GM12878 (cell line): ENCODE measurements around the gene PLD5. TPM values are rescaled to one million over a fixed set of nuclear protein-coding genes. Genes with fewer than 3 reads are reported as not detected.

Source experiments
- ATAC-seq: fragments of 200-7000 bp; cut with Tn5 transposase; 3 replicates; pipeline ENCODE4 v1.9.1; 2020; ENCODE audit warnings: mild to moderate bottlenecking, moderate library complexity
- BruUV-seq: library from RNA; stranded (reverse); fragments of 400-500 nt; replicated peaks from 2 replicates; lab custom pipeline; 2021; lab: Mats Ljungman, UMichigan
- CTCF ChIA-PET: fragments of 300-600 bp; sonication (Branson Sonifier 250); formaldehyde crosslinking; extraction: SDS; loops from one replicate; lab custom pipeline; 2021; ENCODE audit warnings: inconsistent platforms; lab: Yijun Ruan, JAX
- POLR2A ChIA-PET: fragments of 350-600 bp; formaldehyde crosslinking; extraction: SDS; loops from one replicate; lab custom pipeline; 2021; ENCODE audit warnings: inconsistent platforms; lab: Charles Lee
- RAD21 ChIA-PET: fragments of 300-600 bp; sonication (Branson Sonifier 250); formaldehyde crosslinking; loops from one replicate; lab custom pipeline; 2023; ENCODE audit warnings: antibody characterized with exemption; ENCODE audit not compliant: unreplicated experiment; lab: Charles Lee
- SMC1A ChIA-PET: fragments of 300-600 bp; sonication (Branson Sonifier 250); formaldehyde crosslinking; loops from one replicate; lab custom pipeline; 2023; ENCODE audit not compliant: unreplicated experiment, uncharacterized antibody; lab: Charles Lee
- DNase-seq: peaks from one replicate; pipeline ENCODE4 v3.0.0-alpha.2; 2011; ENCODE audit warnings: low read depth, low spot score
- FAIRE-seq: peaks from 3 replicates; lab custom pipeline; 2011; peaks lifted over from hg19 to GRCh38; lab: Jason Lieb, UNC
- H2AFZ ChIP-seq: 2 replicates; pipeline ENCODE4 v1.6.0; 2011; ENCODE audit warnings: low read depth, low read length, control low read depth; ENCODE audit not compliant: control insufficient read depth
- H3K27ac ChIP-seq: 2 replicates; pipeline ENCODE4 v1.5.1; 2011; ENCODE audit warnings: control low read depth; ENCODE audit not compliant: control insufficient read depth, insufficient read depth
- H3K27me3 ChIP-seq, 2 experiments: replicated peaks in 1 of 2; 2 replicates each; pipeline versions ENCODE4 v1.6.0 to v1.6.1; 2011; ENCODE audit warnings: low read length in 1 of 2; ENCODE audit not compliant: control insufficient read depth in 2 of 2, insufficient read depth in 2 of 2
- H3K36me3 ChIP-seq, 2 experiments: 2 replicates each; pipeline ENCODE4 v1.5.1; 2011; ENCODE audit warnings: low read length in 1 of 2; ENCODE audit not compliant: control insufficient read depth in 2 of 2, insufficient read depth in 2 of 2
- H3K4me1 ChIP-seq: 2 replicates; pipeline ENCODE4 v1.6.1; 2011; ENCODE audit warnings: mild to moderate bottlenecking, low read length, moderate library complexity, mixed read lengths; ENCODE audit not compliant: control insufficient read depth, insufficient read depth
- H3K4me2 ChIP-seq: 2 replicates; pipeline ENCODE4 v1.6.0; 2011; ENCODE audit warnings: control low read depth; ENCODE audit not compliant: control insufficient read depth, insufficient read depth
- H3K4me3 ChIP-seq: fragments of 200-600 bp; sonication (generic); 2 replicates; pipeline ENCODE4 v1.5.1; 2016
- H3K79me2 ChIP-seq: 2 replicates; pipeline ENCODE4 v1.6.0; 2011; ENCODE audit warnings: low read length; ENCODE audit not compliant: control insufficient read depth, insufficient read depth
- H3K9ac ChIP-seq: 2 replicates; pipeline ENCODE4 v1.8.0; 2011; ENCODE audit warnings: low read length, control low read depth, mixed read lengths; ENCODE audit not compliant: control insufficient read depth, insufficient read depth
- H3K9me3 ChIP-seq: replicated peaks from 3 replicates; pipeline ENCODE4 v1.5.1; 2011; ENCODE audit warnings: mild to moderate bottlenecking, low read length; ENCODE audit not compliant: control insufficient read depth, insufficient read depth
- H4K20me1 ChIP-seq: 2 replicates; pipeline ENCODE4 v1.6.0; 2011; ENCODE audit not compliant: control insufficient read depth, insufficient read depth
- CBFB ChIP-seq: IDR thresholded peaks from 2 replicates; pipeline ENCODE4 v1.6.1; 2016; ENCODE audit warnings: antibody characterized with exemption, low read depth
- EED ChIP-seq: sonication (generic); IDR thresholded peaks from 2 replicates; pipeline ENCODE4 v1.6.1; 2016; ENCODE audit warnings: antibody characterized with exemption, low read depth
- EP300 ChIP-seq, 2 experiments: fragments of 150-350 bp in 1 of 2; IDR thresholded peaks; 2 replicates each; pipeline ENCODE4 v1.6.1; 2011 to 2012; ENCODE audit warnings: low read depth in 2 of 2, low read length in 2 of 2, borderline replicate concordance in 1 of 2, improper control_type of control experiment in 1 of 2, inconsistent platforms in 1 of 2; ENCODE audit not compliant: control insufficient read depth in 1 of 2
- HDGF ChIP-seq: fragments of 450-650 bp; IDR thresholded peaks from 2 replicates; pipeline ENCODE4 v1.6.1; 2016; ENCODE audit warnings: antibody characterized with exemption
- LARP7 ChIP-seq: fragments of 450-650 bp; IDR thresholded peaks from 2 replicates; pipeline ENCODE4 v1.6.1; 2017; ENCODE audit warnings: mild to moderate bottlenecking
- MLLT1 ChIP-seq: fragments of 450-650 bp; IDR thresholded peaks from 2 replicates; pipeline ENCODE4 v1.6.1; 2016; ENCODE audit warnings: mild to moderate bottlenecking
- POU2F2 ChIP-seq: IDR thresholded peaks from 3 replicates; pipeline ENCODE4 v1.6.1; 2011; ENCODE audit warnings: low read depth, mild to moderate bottlenecking, low read length, borderline replicate concordance
- SIN3A ChIP-seq: IDR thresholded peaks from 2 replicates; pipeline ENCODE4 v1.6.1; 2012; ENCODE audit warnings: low read depth, low read length, improper control_type of control experiment
- SUZ12 ChIP-seq: fragments of 200-600 bp; sonication (generic); IDR thresholded peaks from one replicate; pipeline ENCODE4 v1.6.1; 2018; ENCODE audit warnings: antibody characterized with exemption, mild to moderate bottlenecking; ENCODE audit not compliant: unreplicated experiment
- TARDBP ChIP-seq: IDR thresholded peaks from 2 replicates; pipeline ENCODE4 v1.6.1; 2016; ENCODE audit warnings: borderline replicate concordance
- WGBS: methylation state at CpG from one replicate; pipeline ENCODE4 v1.1.6; 2016; ENCODE audit warnings: low lambda C conversion rate; ENCODE audit not compliant: insufficient replicate concordance, insufficient coverage; ENCODE audit errors: missing lambda C conversion rate; 5-methylcytosine and 5-hydroxymethylcytosine counted together
- in situ Hi-C: fragments of 300-500 bp; cut with MboI; formaldehyde crosslinking; loops from 9 replicates; pipeline ENCODE4 v1.14.3; 2018; ENCODE audit warnings: mixed read lengths
- intact Hi-C: fragments of 100-400 bp; cut with micrococcal nuclease; formaldehyde crosslinking; loops from one replicate; pipeline ENCODE4 v1.14.2; 2022; ENCODE audit not compliant: unreplicated experiment
- polyA plus RNA-seq, 11 experiments: library from polyadenylated mRNA; depleted of rRNA in 4 of 11; unstranded in 6 of 11; stranded (reverse) in 5 of 11; fragments of >200 nt; fragmentation: Nextera tagmentation in 4 of 11; fragmentation: Illumina TruSeq in 1 of 11; extraction: Ambion mirVana in 4 of 11; extraction: Trizol in 1 of 11; gene quantifications; 1 replicate in 1 of 11; 2 replicates in 10 of 11; pipeline versions ENCODE4 v1.2.1 to v1.2.3, GENCODE V29; 2011 to 2016; ENCODE audit warnings: inconsistent platforms in 2 of 11, missing spikeins in 2 of 11, low read depth in 1 of 11
- total RNA-seq, 4 experiments: library from RNA; depleted of rRNA in 3 of 4; stranded (reverse); fragments of >200 nt in 3 of 4; fragmentation: Illumina TruSeq in 1 of 4; extraction: Trizol in 1 of 4; gene quantifications; 2 replicates each; pipeline versions ENCODE4 v1.2.1 to v1.2.3, GENCODE V29; 2013 to 2021
- TF ChIP-seq, protein P1 (sequence below): IDR thresholded peaks from 2 replicates; pipeline ENCODE4 v1.6.1; 2012; ENCODE audit warnings: low read depth, low read length, improper control_type of control experiment
- TF ChIP-seq, protein P2 (sequence below): fragments of 450-650 bp; IDR thresholded peaks from 2 replicates; pipeline ENCODE4 v1.6.1; 2016; ENCODE audit warnings: mild to moderate bottlenecking, moderate library complexity, borderline replicate concordance
- TF ChIP-seq, protein P3 (sequence below): IDR thresholded peaks from 2 replicates; pipeline ENCODE4 v1.6.1; 2011; ENCODE audit warnings: borderline replicate concordance, low read depth, mild to moderate bottlenecking, moderate library complexity, mixed read lengths, low read length; ENCODE audit not compliant: insufficient read depth; ENCODE audit errors: extremely low read length

Gene PLD5
- total and polyA plus RNA-seq, 10 of the 15 experiments (the other 5 are each of a cell fraction or from before 2014, with no cell fraction given), result not detected

DNA sequence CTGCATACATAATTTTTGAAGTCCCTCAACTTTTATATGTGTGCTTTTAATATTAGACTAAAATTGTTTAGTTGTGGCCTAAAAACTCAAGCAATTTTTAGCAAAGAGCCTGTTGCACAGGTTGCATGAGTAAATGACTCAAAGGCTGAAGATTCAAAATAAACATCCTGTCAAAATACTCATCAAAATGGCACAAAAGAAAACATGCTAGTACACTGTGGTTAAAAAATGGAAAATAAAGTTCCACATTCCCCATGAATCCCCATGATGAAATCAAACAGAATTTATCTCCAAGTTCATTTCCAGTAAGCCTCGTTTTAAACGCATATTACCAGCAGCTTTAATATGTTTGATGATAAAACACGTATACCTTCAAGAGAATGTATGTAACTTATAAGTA lies 295.5 kb downstream of the PLD5 start:
- no peak overlapping the region for H2AFZ ChIP-seq
- H3K36me3 ChIP-seq, result no peaks in the 10 kb centered on the region
- ChIA-PET RAD21 (no interaction called here), SMC1A (interaction anchor here (0.9 kb wide), 1 partner anchor 11 kb away, joined by 3 read pairs; no protein-coding TSS in a partner anchor), POLR2A (no interaction called here), CTCF (no interaction called here)
- H3K9ac ChIP-seq, result no peak overlapping the region
- H4K20me1 ChIP-seq, result no peaks in the 10 kb centered on the region
- no peak overlapping the region for H3K27ac ChIP-seq
- H3K4me1 ChIP-seq, result no peaks in the 10 kb centered on the region
- no peak overlapping the region for H3K4me2 ChIP-seq
- ATAC-seq, result no peak
- no peaks in the 10 kb centered on the region for H3K27me3 ChIP-seq
- H3K9me3 ChIP-seq, result no peaks in the 10 kb centered on the region
- BruUV-seq, result no TSS peak
- no peak overlapping the region for H3K4me3 ChIP-seq
- TF ChIP-seq, protein P1, sequence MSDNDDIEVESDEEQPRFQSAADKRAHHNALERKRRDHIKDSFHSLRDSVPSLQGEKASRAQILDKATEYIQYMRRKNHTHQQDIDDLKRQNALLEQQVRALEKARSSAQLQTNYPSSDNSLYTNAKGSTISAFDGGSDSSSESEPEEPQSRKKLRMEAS, result no peak
- TF ChIP-seq SIN3A (no peak), SUZ12 (no peak), EED (no peak), POU2F2 (no peak), LARP7 (no peak), HDGF (no peak), CBFB (no peak), EP300 (IDR thresholded peaks at IDR 0.05; ENCODE audit: borderline replicate concordance in 1 of 2, control insufficient read depth in 1 of 2, low read depth in 2 of 2, low read length in 2 of 2) (no peak), TARDBP (no peak), MLLT1 (no peak)
- TF ChIP-seq, protein P2, sequence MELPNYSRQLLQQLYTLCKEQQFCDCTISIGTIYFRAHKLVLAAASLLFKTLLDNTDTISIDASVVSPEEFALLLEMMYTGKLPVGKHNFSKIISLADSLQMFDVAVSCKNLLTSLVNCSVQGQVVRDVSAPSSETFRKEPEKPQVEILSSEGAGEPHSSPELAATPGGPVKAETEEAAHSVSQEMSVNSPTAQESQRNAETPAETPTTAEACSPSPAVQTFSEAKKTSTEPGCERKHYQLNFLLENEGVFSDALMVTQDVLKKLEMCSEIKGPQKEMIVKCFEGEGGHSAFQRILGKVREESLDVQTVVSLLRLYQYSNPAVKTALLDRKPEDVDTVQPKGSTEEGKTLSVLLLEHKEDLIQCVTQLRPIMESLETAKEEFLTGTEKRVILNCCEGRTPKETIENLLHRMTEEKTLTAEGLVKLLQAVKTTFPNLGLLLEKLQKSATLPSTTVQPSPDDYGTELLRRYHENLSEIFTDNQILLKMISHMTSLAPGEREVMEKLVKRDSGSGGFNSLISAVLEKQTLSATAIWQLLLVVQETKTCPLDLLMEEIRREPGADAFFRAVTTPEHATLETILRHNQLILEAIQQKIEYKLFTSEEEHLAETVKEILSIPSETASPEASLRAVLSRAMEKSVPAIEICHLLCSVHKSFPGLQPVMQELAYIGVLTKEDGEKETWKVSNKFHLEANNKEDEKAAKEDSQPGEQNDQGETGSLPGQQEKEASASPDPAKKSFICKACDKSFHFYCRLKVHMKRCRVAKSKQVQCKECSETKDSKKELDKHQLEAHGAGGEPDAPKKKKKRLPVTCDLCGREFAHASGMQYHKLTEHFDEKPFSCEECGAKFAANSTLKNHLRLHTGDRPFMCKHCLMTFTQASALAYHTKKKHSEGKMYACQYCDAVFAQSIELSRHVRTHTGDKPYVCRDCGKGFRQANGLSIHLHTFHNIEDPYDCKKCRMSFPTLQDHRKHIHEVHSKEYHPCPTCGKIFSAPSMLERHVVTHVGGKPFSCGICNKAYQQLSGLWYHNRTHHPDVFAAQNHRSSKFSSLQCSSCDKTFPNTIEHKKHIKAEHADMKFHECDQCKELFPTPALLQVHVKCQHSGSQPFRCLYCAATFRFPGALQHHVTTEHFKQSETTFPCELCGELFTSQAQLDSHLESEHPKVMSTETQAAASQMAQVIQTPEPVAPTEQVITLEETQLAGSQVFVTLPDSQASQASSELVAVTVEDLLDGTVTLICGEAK, result no peak
- TF ChIP-seq, protein P3, sequence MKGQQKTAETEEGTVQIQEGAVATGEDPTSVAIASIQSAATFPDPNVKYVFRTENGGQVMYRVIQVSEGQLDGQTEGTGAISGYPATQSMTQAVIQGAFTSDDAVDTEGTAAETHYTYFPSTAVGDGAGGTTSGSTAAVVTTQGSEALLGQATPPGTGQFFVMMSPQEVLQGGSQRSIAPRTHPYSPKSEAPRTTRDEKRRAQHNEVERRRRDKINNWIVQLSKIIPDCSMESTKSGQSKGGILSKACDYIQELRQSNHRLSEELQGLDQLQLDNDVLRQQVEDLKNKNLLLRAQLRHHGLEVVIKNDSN, result no peak
- FAIRE-seq, result no peak
- in situ Hi-C loops (no loop called here), intact Hi-C loops (no loop called here)
- no peaks in the 10 kb centered on the region for H3K79me2 ChIP-seq
- no peak for DNase-seq
- WGBS, result 75% methylated on average over 3 of the region's 3 CpGs
